ENCODE results near the gene CAMTA1.

Gene CAMTA1

GRCh38 chr1:6832531-6833188, 47.4 kb downstream of the CAMTA1 start:
- H3K27ac ChIP-seq (ENCODE audit: low read depth, low read length), result no peak overlapping the region
- H3K4me2 ChIP-seq (ENCODE audit: low read length), result no peak overlapping the region
- no peak overlapping the region for H2AK5ac ChIP-seq (ENCODE audit: low read length)
- no peak overlapping the region for H3K9ac ChIP-seq (ENCODE audit: low read length)
- no peak overlapping the region for H2BK120ac ChIP-seq (ENCODE audit: insufficient read depth, low read length, poor library complexity)
- no peak overlapping the region for H3K18ac ChIP-seq (ENCODE audit: low read length)
- H4K12ac ChIP-seq (ENCODE audit: low read depth, low read length), result no peak overlapping the region
- peaks cover 2 to 8% of the 10 kb centered on the region in 2 experiments for H3K36me3 ChIP-seq (ENCODE audit: control insufficient read depth in 1 of 2, insufficient read depth in 2 of 2, low read length in 2 of 2)
- no peaks in the 10 kb centered on the region for H3K9me3 ChIP-seq (ENCODE audit: insufficient read depth, low read depth, low read length)
- H2AFZ ChIP-seq (ENCODE audit: insufficient read depth, low read length, poor library complexity), result no peak overlapping the region
- H3K23ac ChIP-seq (ENCODE audit: low read length), result no peak overlapping the region
- WGBS (ENCODE audit: extremely low coverage, insufficient coverage, insufficient read length), result no CpG with 5 or more reads among the region's 4 CpGs
- DNase-seq, result no peak
- H3K79me1 ChIP-seq (ENCODE audit: low read length), result no peaks in the 10 kb centered on the region
- H3K4me3 ChIP-seq (ENCODE audit: low read depth, low read length), result no peak overlapping the region
- H3K4me1 ChIP-seq (ENCODE audit: control insufficient read depth in 1 of 2, insufficient read depth in 2 of 2, low read length in 2 of 2), result no peaks in the 10 kb centered on the region
- no peaks in the 10 kb centered on the region for H3K27me3 ChIP-seq (ENCODE audit: insufficient read depth, low read length)
- no peaks in the 10 kb centered on the region for H3K79me2 ChIP-seq (ENCODE audit: control insufficient read depth, insufficient read depth, low read length, poor library complexity)
- no peak overlapping the region for H2BK12ac ChIP-seq (ENCODE audit: low read length)
- no peak overlapping the region for H4K8ac ChIP-seq (ENCODE audit: low read depth, low read length)
- H4K91ac ChIP-seq (ENCODE audit: low read depth, low read length), result no peak overlapping the region
- H3K4ac ChIP-seq (ENCODE audit: low read depth, low read length), result no peak overlapping the region
- H2BK5ac ChIP-seq (ENCODE audit: low read depth, low read length, poor library complexity), result no peak overlapping the region
- H3K14ac ChIP-seq (ENCODE audit: low read length), result no peak overlapping the region

- Histone ChIP-seq H2BK120ac (ENCODE audit: insufficient read depth, low read length, poor library complexity) (no peak overlapping the region), H3K4me1 (ENCODE audit: control insufficient read depth in 1 of 2, insufficient read depth in 2 of 2, low read length in 2 of 2) (no peaks in the 10 kb centered on the region), H3K14ac (ENCODE audit: low read length) (no peak overlapping the region), H3K4me2 (ENCODE audit: low read length) (no peak overlapping the region), H2AFZ (ENCODE audit: insufficient read depth, low read length, poor library complexity) (no peak overlapping the region), H4K12ac (ENCODE audit: low read depth, low read length) (peak overlapping the region; percentile 75), H3K4ac (ENCODE audit: low read depth, low read length) (no peak overlapping the region), H3K79me1 (ENCODE audit: low read length) (no peaks in the 10 kb centered on the region), H3K36me3 (ENCODE audit: control insufficient read depth in 1 of 2, insufficient read depth in 2 of 2, low read length in 2 of 2) (peaks cover 0 to 7% of the 10 kb centered on the region in 2 experiments), H3K23ac (ENCODE audit: low read length) (no peak overlapping the region), H2AK5ac (ENCODE audit: low read length) (no peak overlapping the region), H3K9ac (ENCODE audit: low read length) (no peak overlapping the region), H3K4me3 (ENCODE audit: low read depth, low read length) (no peak overlapping the region), H3K27ac (ENCODE audit: low read depth, low read length) (no peak overlapping the region), H2BK5ac (ENCODE audit: low read depth, low read length, poor library complexity) (no peak overlapping the region), H3K9me3 (ENCODE audit: insufficient read depth, low read depth, low read length) (no peaks in the 10 kb centered on the region), H3K18ac (ENCODE audit: low read length) (no peak overlapping the region), H4K91ac (ENCODE audit: low read depth, low read length) (no peak overlapping the region), H3K27me3 (ENCODE audit: insufficient read depth, low read length) (no peaks in the 10 kb centered on the region), H2BK12ac (ENCODE audit: low read length) (no peak overlapping the region), H3K79me2 (ENCODE audit: control insufficient read depth, insufficient read depth, low read length, poor library complexity) (no peaks in the 10 kb centered on the region), H4K8ac (ENCODE audit: low read depth, low read length) (no peak overlapping the region)
- peak in 1 of 2 donors; percentile 65 for DNase-seq
- no CpG with 5 or more reads among the region's 5 CpGs for WGBS (ENCODE audit: extremely low coverage, insufficient coverage, insufficient read length)
Observed at GRCh38 chr1:6833804-6834203, 48.5 kb downstream of the CAMTA1 start.

GRCh38 chr1:6834366-6834765, 49.1 kb downstream of the CAMTA1 start:
- no peak overlapping the region for H4K8ac ChIP-seq (ENCODE audit: low read depth, low read length)
- H3K9me3 ChIP-seq (ENCODE audit: insufficient read depth, low read depth, low read length), result no peaks in the 10 kb centered on the region
- peaks cover 0 to 7% of the 10 kb centered on the region in 2 experiments for H3K36me3 ChIP-seq (ENCODE audit: control insufficient read depth in 1 of 2, insufficient read depth in 2 of 2, low read length in 2 of 2)
- H3K4me2 ChIP-seq (ENCODE audit: low read length), result no peak overlapping the region
- H2AK5ac ChIP-seq (ENCODE audit: low read length), result no peak overlapping the region
- H3K18ac ChIP-seq (ENCODE audit: low read length), result peak overlapping the region; percentile 78
- H3K79me1 ChIP-seq (ENCODE audit: low read length), result no peaks in the 10 kb centered on the region
- no CpG with 5 or more reads among the region's 13 CpGs for WGBS (ENCODE audit: extremely low coverage, insufficient coverage, insufficient read length)
- no peak overlapping the region for H3K4me3 ChIP-seq (ENCODE audit: low read depth, low read length)
- no peak overlapping the region for H3K4ac ChIP-seq (ENCODE audit: low read depth, low read length)
- peak overlapping the region; percentile 14 for H2BK12ac ChIP-seq (ENCODE audit: low read length)
- H3K79me2 ChIP-seq (ENCODE audit: control insufficient read depth, insufficient read depth, low read length, poor library complexity), result no peaks in the 10 kb centered on the region
- H4K91ac ChIP-seq (ENCODE audit: low read depth, low read length), result no peak overlapping the region
- no peaks in the 10 kb centered on the region for H3K4me1 ChIP-seq (ENCODE audit: control insufficient read depth in 1 of 2, insufficient read depth in 2 of 2, low read length in 2 of 2)
- H3K9ac ChIP-seq (ENCODE audit: low read length), result no peak overlapping the region
- no peak overlapping the region for H2AFZ ChIP-seq (ENCODE audit: insufficient read depth, low read length, poor library complexity)
- no peak overlapping the region for H2BK5ac ChIP-seq (ENCODE audit: low read depth, low read length, poor library complexity)
- H2BK120ac ChIP-seq (ENCODE audit: insufficient read depth, low read length, poor library complexity), result no peak overlapping the region
- DNase-seq, result peak; percentile 33 to 65
- H4K12ac ChIP-seq (ENCODE audit: low read depth, low read length), result peak overlapping the region; percentile 18
- no peak overlapping the region for H3K14ac ChIP-seq (ENCODE audit: low read length)
- H3K23ac ChIP-seq (ENCODE audit: low read length), result no peak overlapping the region
- no peak overlapping the region for H3K27ac ChIP-seq (ENCODE audit: low read depth, low read length)
- H3K27me3 ChIP-seq (ENCODE audit: insufficient read depth, low read length), result no peaks in the 10 kb centered on the region

- Histone ChIP-seq H3K9me3 (ENCODE audit: insufficient read depth, low read depth, low read length) (no peaks in the 10 kb centered on the region), H3K4me2 (ENCODE audit: low read length) (no peak overlapping the region), H3K4me1 (ENCODE audit: control insufficient read depth in 1 of 2, insufficient read depth in 2 of 2, low read length in 2 of 2) (no peaks in the 10 kb centered on the region), H2BK12ac (ENCODE audit: low read length) (no peak overlapping the region), H4K12ac (ENCODE audit: low read depth, low read length) (no peak overlapping the region), H3K27me3 (ENCODE audit: insufficient read depth, low read length) (no peaks in the 10 kb centered on the region), H3K79me1 (ENCODE audit: low read length) (no peaks in the 10 kb centered on the region), H2BK120ac (ENCODE audit: insufficient read depth, low read length, poor library complexity) (no peak overlapping the region), H2AFZ (ENCODE audit: insufficient read depth, low read length, poor library complexity) (no peak overlapping the region), H4K91ac (ENCODE audit: low read depth, low read length) (no peak overlapping the region), H4K8ac (ENCODE audit: low read depth, low read length) (no peak overlapping the region), H3K14ac (ENCODE audit: low read length) (no peak overlapping the region), H3K23ac (ENCODE audit: low read length) (no peak overlapping the region), H3K9ac (ENCODE audit: low read length) (no peak overlapping the region), H3K27ac (ENCODE audit: low read depth, low read length) (no peak overlapping the region), H2BK5ac (ENCODE audit: low read depth, low read length, poor library complexity) (no peak overlapping the region), H3K36me3 (ENCODE audit: control insufficient read depth in 1 of 2, insufficient read depth in 2 of 2, low read length in 2 of 2) (peaks cover 0 to 7% of the 10 kb centered on the region in 2 experiments), H3K18ac (ENCODE audit: low read length) (no peak overlapping the region), H3K4ac (ENCODE audit: low read depth, low read length) (no peak overlapping the region), H2AK5ac (ENCODE audit: low read length) (no peak overlapping the region), H3K4me3 (ENCODE audit: low read depth, low read length) (no peak overlapping the region), H3K79me2 (ENCODE audit: control insufficient read depth, insufficient read depth, low read length, poor library complexity) (no peaks in the 10 kb centered on the region)
- WGBS (ENCODE audit: extremely low coverage, insufficient coverage, insufficient read length), result no CpG with 5 or more reads among the region's 3 CpGs
- DNase-seq, result no peak
Observed at GRCh38 chr1:6835139-6835538, 49.9 kb downstream of the CAMTA1 start.
